HepG2 (cell line): Measurements from ENCODE around the gene SETD2. TPM values are rescaled to one million over a fixed set of nuclear protein-coding genes. Genes with fewer than 3 reads are reported as not detected.

Source experiments
- ATAC-seq: fragments of 200-7000 bp; cut with Tn5 transposase; 3 replicates; pipeline ENCODE4 v1.9.1; 2020; ENCODE audit warnings: mild to moderate bottlenecking, moderate library complexity
- BruUV-seq: library from RNA; stranded (reverse); fragments of 400-500 nt; replicated peaks from 2 replicates; lab custom pipeline; 2021; lab: Mats Ljungman, UMichigan
- CTCF ChIA-PET: fragments of 300-600 bp; formaldehyde crosslinking; extraction: SDS; loops from one replicate; lab custom pipeline; 2021; ENCODE audit warnings: low total read pairs, inconsistent platforms, low intra/inter-chr PET ratio; lab: Yijun Ruan, JAX
- POLR2A ChIA-PET: fragments of 350-600 bp; sonication (Branson Sonifier 250); formaldehyde crosslinking; loops from one replicate; lab custom pipeline; 2020; ENCODE audit warnings: antibody characterized with exemption, inconsistent platforms; lab: Yijun Ruan, JAX
- DNase-seq: peaks from one replicate; pipeline ENCODE4 v3.0.0-alpha.2; 2015; ENCODE audit warnings: low spot score
- FAIRE-seq: peaks from 3 replicates; lab custom pipeline; 2011; peaks lifted over from hg19 to GRCh38; lab: Jason Lieb, UNC
- H2AFZ ChIP-seq: one replicate; pipeline ENCODE4 v1.6.1; 2011; ENCODE audit warnings: low read length, inconsistent platforms
- H3K27ac ChIP-seq: fragments of 300-600 bp; 3 replicates; pipeline ENCODE4 v1.8.0; 2011; ENCODE audit warnings: mixed run types, mild to moderate bottlenecking, mixed read lengths, low read length, inconsistent platforms; ENCODE audit not compliant: insufficient read depth; ENCODE audit errors: extremely low read length
- H3K27me3 ChIP-seq, 2 experiments: fragments of 200-600 bp in 1 of 2; 2 replicates in 1 of 2; 3 replicates in 1 of 2; pipeline versions ENCODE4 v1.6.0 to v1.8.0; 2011; ENCODE audit warnings: low read length in 2 of 2, mild to moderate bottlenecking in 2 of 2, moderate library complexity in 2 of 2, inconsistent platforms in 1 of 2; ENCODE audit not compliant: insufficient read depth in 2 of 2, control insufficient read depth in 1 of 2
- H3K36me3 ChIP-seq, 2 experiments: fragments of 200-600 bp in 1 of 2; replicated peaks in 1 of 2; 2 replicates in 1 of 2; 3 replicates in 1 of 2; pipeline versions ENCODE4 v1.5.1 to v1.8.0; 2011; ENCODE audit warnings: low read length in 2 of 2, inconsistent platforms in 1 of 2; ENCODE audit not compliant: insufficient read depth in 2 of 2, control insufficient read depth in 1 of 2
- H3K4me1 ChIP-seq: 2 replicates; pipeline ENCODE4 v1.5.1; 2012; ENCODE audit warnings: low read length, inconsistent platforms; ENCODE audit not compliant: insufficient read depth
- H3K4me2 ChIP-seq: 2 replicates; pipeline ENCODE4 v1.6.0; 2011; ENCODE audit warnings: low read depth, low read length, inconsistent platforms
- H3K4me3 ChIP-seq, 3 experiments: fragments of 200-600 bp in 1 of 3; sonication (generic), shearing (Covaris generic) in 1 of 3; replicated peaks in 1 of 3; 2 replicates each; pipeline ENCODE4 v1.5.1; 2011 to 2016; ENCODE audit warnings: low read length in 3 of 3, inconsistent platforms in 2 of 3, low read depth in 2 of 3, mild to moderate bottlenecking in 2 of 3, control low read depth in 1 of 3, mixed read lengths in 1 of 3; ENCODE audit not compliant: insufficient read depth in 1 of 3
- H3K79me2 ChIP-seq: one replicate; pipeline ENCODE4 v1.6.1; 2011; ENCODE audit warnings: low read length, inconsistent platforms; ENCODE audit not compliant: insufficient read depth
- H3K9ac ChIP-seq: 2 replicates; pipeline ENCODE4 v1.6.0; 2011; ENCODE audit warnings: mild to moderate bottlenecking, low read depth, low read length, inconsistent platforms; ENCODE audit not compliant: insufficient read depth
- H3K9me3 ChIP-seq: 2 replicates; pipeline ENCODE4 v1.5.1; 2012; ENCODE audit warnings: mild to moderate bottlenecking, low read length
- H4K20me1 ChIP-seq: 2 replicates; pipeline ENCODE4 v1.6.0; 2011; ENCODE audit warnings: inconsistent platforms, mild to moderate bottlenecking, low read length, moderate library complexity; ENCODE audit not compliant: insufficient read depth
- AGO2 ChIP-seq: fragments of 200-400 bp; formaldehyde crosslinking; optimal IDR thresholded peaks from 2 replicates; pipeline ENCODE3; 2017; ENCODE audit warnings: mild to moderate bottlenecking, low read depth, low read length, moderate library complexity
- KDM5B ChIP-seq: sonication (generic); formaldehyde crosslinking; IDR thresholded peaks from 2 replicates; pipeline ENCODE4 v1.4.0; 2020; ENCODE audit warnings: missing genetic modification reagents, mild to moderate bottlenecking, borderline replicate concordance
- POLR2AphosphoS5 ChIP-seq: IDR thresholded peaks from 2 replicates; pipeline ENCODE4 v1.6.1; 2012; ENCODE audit warnings: low read depth, low read length
- RBFOX2 ChIP-seq: fragments of 200-400 bp; formaldehyde crosslinking; IDR thresholded peaks from 2 replicates; pipeline ENCODE4 v1.6.1; 2017; ENCODE audit warnings: low read depth, mild to moderate bottlenecking, low read length
- WGBS: methylation state at CpG from one replicate; pipeline ENCODE4 v1.1.6; 2017; ENCODE audit warnings: low lambda C conversion rate; 5-methylcytosine and 5-hydroxymethylcytosine counted together
- in situ Hi-C: cut with HindIII; loops from 2 replicates; pipeline ENCODE4 v1.10.0; 2017; ENCODE audit warnings: low pct_unique_long_range_greater_than_20kb; ENCODE audit not compliant: extremely low pct_ligation_motif_present
- intact Hi-C: fragments of 100-400 bp; cut with micrococcal nuclease; formaldehyde crosslinking; loops from one replicate; pipeline ENCODE4 v1.10.0; 2022; ENCODE audit not compliant: unreplicated experiment
- polyA plus RNA-seq, 8 experiments: library from polyadenylated mRNA; depleted of rRNA in 3 of 8; stranded (reverse) in 7 of 8; unstranded in 1 of 8; fragments of >200 nt; fragmentation: Illumina TruSeq in 4 of 8; extraction: Trizol in 4 of 8; gene quantifications; 2 replicates each; pipeline versions ENCODE4 v1.2.1 to v1.2.3, GENCODE V29; 2011 to 2016; ENCODE audit warnings: low read depth in 4 of 8, missing spikeins in 1 of 8, mixed read lengths in 1 of 8; ENCODE audit not compliant: insufficient read depth in 1 of 8
- total RNA-seq, 5 experiments: library from RNA; depleted of rRNA; stranded (reverse); fragments of >200 nt; fragmentation: Illumina TruSeq; extraction: Trizol; gene quantifications; 2 replicates each; pipeline ENCODE4 v1.2.3, GENCODE V29; 2016; ENCODE audit warnings: low read depth in 1 of 5

The SETD2 gene
- total and polyA plus RNA-seq, 2 of the 13 experiments (the other 11 are each of a cell fraction or from before 2014, with no cell fraction given) = 14.2 to 24.2 TPM

DNA sequence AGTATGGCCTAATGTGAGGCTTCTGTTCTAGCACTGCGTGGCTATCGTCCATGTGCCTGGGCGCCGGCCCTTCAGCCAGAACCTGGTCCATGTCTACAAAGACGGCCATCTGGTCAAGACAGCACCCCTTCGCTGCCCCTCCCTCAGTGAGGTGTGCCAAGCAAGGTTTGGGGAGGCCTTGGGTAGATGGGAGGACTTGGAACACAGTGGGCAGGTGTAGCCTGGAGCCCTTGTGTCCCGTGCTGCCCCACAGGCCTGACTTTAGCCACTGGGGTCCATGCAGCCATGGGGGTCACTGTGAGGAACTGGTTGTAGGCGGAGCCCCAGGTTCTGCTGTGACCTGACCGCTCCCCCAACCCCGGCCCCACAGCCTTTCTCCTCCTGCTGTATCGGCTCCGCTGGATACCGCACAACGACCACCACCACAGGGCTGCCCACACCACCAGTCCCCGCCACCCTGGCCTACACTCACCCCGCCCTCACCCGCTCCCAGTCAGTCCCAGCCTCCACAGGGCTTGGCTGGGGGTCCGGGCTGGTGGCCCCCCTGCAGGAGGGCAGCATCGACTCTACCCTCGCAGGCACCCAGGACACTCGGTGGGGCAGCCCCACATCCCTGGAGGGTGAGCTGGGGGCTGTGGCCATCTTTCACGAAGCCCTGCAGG is 167.9 kb downstream of the SETD2 start:
- no peak overlapping the region for H3K27ac ChIP-seq
- H3K27me3 ChIP-seq = no peaks in the 10 kb centered on the region
- TF ChIP-seq AGO2 (peak; percentile 50), POLR2AphosphoS5 (no peak)
- H4K20me1 ChIP-seq = no peaks in the 10 kb centered on the region
- H3K79me2 ChIP-seq = no peaks in the 10 kb centered on the region
- ATAC-seq (no peak), FAIRE-seq (no peak), DNase-seq (no peak)
- BruUV-seq = no TSS peak
- 96% methylated on average over 5 of the region's 22 CpGs for WGBS
- H3K4me2 ChIP-seq = no peak overlapping the region
- no peak overlapping the region for H2AFZ ChIP-seq
- no peaks in the 10 kb centered on the region for H3K9me3 ChIP-seq
- no peak overlapping the region for H3K9ac ChIP-seq
- H3K4me1 ChIP-seq = peaks cover 12% of the 10 kb centered on the region
- CTCF ChIA-PET = no interaction called here
- no peak overlapping the region for H3K4me3 ChIP-seq
- intact Hi-C loops (no loop called here), in situ Hi-C loops (no loop called here)
- no peaks in the 10 kb centered on the region for H3K36me3 ChIP-seq
- POLR2A ChIA-PET = no interaction called here

DNA sequence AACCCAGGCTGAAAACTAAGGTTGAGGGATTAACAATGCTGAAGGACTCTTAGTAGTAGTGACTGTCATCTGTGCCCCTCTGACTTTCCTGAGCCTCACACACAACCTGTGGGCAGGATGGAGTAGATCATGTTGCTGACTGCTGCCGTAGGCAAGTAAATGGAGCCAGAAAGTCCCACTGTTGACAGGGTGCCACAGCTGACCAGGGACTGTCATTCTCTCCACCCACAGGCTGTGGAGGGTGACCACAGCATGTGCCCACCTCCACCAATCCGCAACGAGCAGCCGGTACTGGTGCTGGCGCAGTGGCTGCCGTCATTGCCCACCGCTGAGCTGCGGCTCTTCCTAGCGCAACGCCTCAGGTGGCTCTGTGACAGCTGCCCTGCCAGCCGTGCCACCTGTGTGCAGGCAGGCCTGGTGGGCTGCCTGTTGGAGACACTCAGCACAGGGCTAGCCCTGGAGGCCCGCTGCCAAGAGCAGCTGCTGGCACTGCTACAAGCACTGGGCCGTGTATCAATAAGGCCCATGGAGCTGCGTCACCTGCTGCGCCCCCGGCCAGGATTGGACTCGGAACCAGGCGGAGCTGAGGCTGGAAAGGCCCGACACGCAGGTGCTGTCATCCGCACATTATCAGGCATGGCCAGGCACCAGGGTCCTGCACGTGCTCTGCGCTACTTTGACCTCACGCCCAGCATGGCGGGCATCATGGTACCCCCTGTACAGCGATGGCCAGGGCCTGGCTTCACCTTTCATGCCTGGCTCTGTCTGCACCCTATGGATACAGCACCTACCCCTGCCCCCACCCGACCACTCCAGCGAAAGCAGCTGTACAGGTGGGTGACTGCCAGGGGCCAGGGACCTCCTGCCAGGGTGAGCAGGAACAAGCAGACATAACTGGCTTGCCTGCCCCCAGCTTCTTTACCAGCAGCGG is 168.8 kb downstream of the SETD2 start:
- intact Hi-C loops = no loop called here
- DNase-seq = no peak
- in situ Hi-C loops = no loop called here

More for the DNA sequence above, 168.8 kb downstream of the SETD2 start:
- WGBS = 97% methylated on average over 6 of the region's 29 CpGs
- H3K27me3 ChIP-seq = no peaks in the 10 kb centered on the region
- H3K9ac ChIP-seq = no peak overlapping the region
- no peak overlapping the region for H3K4me2 ChIP-seq
- FAIRE-seq (no peak), ATAC-seq (no peak)
- BruUV-seq = no TSS peak
- no peaks in the 10 kb centered on the region for H4K20me1 ChIP-seq
- H3K4me1 ChIP-seq = peaks cover 12% of the 10 kb centered on the region
- H3K79me2 ChIP-seq = no peaks in the 10 kb centered on the region
- H3K9me3 ChIP-seq = no peaks in the 10 kb centered on the region
- no peak overlapping the region for H3K27ac ChIP-seq
- TF ChIP-seq AGO2 = peak; percentile 27
- TF ChIP-seq RBFOX2 = 0 out of 2 replicates have a peak, but pooled peaks have one; percentile 14
- no peak for TF ChIP-seq KDM5B
- no peak overlapping the region for H2AFZ ChIP-seq
- H3K4me3 ChIP-seq = no peak overlapping the region
- ChIA-PET CTCF (no interaction called here), POLR2A (no interaction called here)
- H3K36me3 ChIP-seq = no peaks in the 10 kb centered on the region
